GM21526 (cell line): Measurements from ENCODE around the gene NEUROD1.
"Not testable (repeated sequence)": the region's sequence is repeated elsewhere in the genome, so short reads cannot be mapped to it uniquely, and the experiment has no call there.

Experiments
- ATAC-seq: cut with Tn5 transposase; IDR thresholded peaks from one replicate; pipeline ENCODE4 v1.9.1; 2021; ENCODE audit warnings: moderate library complexity; ENCODE audit not compliant: unreplicated experiment, low FRiP score

The NEUROD1 gene

DNA sequence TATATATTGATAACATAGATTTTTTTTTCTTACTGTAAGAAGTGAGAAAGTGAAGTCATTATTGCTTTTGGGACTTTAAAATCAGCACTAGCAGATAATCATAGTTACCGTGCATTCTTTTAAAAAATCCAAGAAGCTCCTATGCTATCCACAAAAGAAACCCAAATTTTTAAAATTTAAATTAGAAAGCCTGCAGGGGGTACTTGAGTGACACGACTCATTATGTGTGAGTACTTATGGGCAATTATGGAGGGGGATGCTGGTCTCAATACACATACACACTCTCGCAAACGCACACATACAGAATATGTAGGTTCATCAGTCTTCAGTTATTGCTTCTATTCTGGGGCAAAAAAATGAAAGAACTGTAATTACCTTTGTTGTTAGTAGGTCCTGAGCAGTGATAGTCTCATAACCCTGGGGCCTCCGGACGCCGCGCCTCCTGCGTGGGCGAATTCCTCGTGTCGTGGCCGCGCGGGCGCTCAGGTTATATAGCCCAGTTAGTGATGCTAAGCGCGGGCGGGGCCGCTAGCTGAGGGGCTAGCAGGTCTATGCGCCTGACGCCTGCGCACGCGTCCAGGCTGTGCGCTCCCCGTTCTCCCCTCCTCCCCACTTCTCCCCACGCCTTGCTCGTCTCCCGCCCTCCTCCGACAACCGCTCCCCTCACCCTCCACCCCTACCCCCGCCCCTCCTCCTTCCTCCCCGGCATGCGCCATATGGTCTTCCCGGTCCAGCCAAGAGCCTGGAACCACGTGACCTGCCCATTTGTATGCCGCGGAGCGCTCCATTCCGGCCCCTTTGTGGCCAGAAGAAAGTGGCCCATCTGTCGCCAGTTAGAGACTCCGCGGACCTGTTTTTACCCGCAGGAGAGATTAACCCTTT is at the start of gene NEUROD1:
TSS of gene NEUROD1 (minus strand) at position 463 of the 882 bp plus-strand sequence. CDS start 1,657 bp downstream, outside the sequence.
- ATAC-seq: no peak

DNA sequence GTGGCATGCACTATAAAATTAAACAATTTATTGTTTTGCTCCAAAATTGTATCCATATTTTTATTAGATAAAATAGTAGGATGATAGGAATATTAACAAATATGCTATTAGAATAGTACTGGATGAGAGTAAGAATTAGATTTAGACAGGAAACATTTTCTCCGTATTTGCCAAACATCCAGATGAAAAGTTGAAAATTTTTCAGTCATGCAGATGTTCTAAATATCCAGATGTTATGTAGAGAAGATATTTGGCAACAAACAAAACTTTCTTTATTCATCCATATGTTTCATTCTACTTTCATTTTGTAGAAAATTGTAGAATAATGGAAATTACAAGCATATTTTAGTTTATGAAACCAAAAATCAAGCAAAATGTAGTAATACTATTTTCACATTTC is 45.2 kb upstream of the NEUROD1 start:
- ATAC-seq: no peak

DNA sequence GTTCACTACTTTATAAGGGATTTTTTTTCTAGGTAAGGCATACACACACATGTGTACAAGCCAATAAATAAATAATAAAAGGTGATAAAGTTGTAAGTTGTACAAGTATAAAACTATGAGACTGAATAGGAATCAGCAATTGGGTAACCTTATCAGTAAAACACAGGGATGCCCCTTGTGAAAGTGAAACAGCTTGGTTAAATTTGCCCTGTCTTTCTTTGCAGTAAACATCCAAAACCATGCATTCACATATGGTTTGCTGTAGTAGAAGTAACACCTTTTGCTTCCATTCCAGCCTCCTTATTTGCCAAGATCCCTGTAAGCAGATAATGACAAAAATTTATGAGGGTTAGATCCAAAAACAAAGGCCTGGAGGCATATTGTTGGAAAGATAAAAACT is 44.3 kb upstream of the NEUROD1 start:
- no peak for ATAC-seq

DNA sequence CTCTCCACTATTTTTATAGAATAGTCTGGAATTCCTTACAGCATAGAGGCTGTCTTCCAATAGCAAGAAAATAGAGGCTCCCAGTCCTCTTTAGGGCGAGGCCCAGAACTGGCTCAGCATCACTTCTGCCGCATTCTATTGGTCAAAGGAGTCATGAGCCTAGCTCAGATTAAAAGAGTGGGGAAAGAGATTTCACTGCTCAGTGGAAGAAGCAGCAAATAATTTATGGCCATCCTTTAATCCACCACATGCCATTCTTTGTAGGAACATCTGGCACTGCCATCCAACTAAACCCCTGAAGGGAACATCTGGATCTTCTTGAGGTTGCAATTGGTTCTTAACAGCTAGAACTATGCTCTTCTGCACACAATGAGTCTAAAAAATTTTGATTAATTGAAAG is 43.4 kb upstream of the NEUROD1 start:
- no peak for ATAC-seq

DNA sequence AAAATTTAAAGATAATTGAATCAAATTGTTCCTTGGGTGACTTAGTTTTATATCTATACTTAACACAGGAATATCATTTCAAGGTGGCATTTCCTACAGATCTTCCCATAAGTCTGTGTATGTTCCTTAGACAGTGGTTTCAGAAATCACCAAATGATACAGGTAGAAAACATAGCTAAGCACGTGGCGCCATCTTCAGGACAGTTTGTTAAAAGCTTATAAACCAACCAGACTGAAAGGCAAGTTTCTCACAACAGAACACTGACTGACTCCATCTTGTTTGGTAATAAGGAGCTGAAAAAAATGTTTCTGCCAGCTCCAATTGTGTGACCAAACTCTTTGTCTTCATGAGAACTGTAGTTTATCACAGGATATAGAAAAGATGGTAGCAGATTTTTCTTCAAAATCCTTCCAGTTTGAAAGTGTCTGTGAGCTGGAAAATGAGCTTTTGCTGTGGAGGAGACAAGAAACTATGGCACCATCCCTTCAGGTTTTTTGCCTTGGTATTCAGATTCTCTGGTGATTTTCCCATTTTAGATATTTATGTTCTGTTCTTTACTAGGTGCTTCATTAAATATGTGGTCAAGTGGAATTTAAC is 34.8 kb upstream of the NEUROD1 start:
- peak; percentile 84 for ATAC-seq

DNA sequence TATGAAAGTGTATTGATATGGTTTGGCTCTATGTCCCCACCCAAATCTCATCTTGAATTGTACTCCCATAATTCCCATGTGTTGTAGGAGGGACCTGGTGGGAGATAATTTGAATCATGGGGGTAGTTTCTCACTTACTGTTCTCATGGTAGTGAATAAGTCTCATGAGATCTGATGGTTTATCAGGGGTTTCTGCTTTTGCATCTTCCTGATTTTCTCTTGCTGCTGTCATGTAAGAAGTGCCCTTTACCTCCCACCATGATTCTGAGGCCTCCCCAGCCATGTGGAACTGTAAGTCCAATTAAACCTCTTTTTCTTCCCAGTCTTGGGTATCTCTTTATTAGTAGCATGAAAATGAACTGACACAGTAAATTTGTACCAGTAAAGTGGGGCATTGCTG is 30.7 kb upstream of the NEUROD1 start:
- ATAC-seq: not testable (repeated sequence)

DNA sequence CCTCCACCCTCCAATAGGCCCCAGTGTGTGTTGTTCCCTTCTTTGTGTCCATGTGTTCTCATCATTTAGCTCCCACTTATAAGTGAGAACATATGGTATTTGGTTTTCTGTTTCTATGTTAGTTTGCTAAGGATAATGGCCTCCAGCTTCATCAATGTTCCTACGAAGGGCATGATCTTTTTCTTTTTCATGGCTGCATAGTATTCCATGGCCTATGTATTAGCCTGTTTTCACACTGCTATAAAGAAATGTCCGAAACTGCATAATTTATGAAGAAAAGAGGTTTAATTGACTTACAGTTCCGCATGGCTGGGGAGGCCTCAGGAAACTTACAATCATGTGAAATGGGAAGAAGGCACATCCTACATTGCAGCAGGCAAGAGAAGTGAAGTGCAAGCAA is 22.2 kb upstream of the NEUROD1 start:
- not testable (repeated sequence) for ATAC-seq

DNA sequence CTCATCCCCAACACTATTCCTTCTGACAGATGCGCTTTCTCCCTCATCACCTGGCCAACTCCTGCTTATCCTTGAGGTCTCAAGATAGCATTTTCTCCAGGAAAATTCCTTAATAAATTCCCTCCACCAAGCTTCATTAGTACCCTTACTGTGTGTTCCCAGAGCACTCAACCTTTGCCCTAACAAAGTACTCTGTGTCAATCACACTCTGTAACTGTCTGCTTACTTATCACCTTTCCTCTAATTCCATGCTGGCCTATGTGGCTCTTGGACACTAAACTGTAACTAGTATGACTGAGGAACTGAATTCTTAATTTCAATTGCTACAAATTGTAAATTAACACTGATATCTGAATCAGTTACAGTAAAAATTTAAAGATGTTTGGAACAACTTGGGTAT is 17.9 kb upstream of the NEUROD1 start:
- no peak for ATAC-seq

DNA sequence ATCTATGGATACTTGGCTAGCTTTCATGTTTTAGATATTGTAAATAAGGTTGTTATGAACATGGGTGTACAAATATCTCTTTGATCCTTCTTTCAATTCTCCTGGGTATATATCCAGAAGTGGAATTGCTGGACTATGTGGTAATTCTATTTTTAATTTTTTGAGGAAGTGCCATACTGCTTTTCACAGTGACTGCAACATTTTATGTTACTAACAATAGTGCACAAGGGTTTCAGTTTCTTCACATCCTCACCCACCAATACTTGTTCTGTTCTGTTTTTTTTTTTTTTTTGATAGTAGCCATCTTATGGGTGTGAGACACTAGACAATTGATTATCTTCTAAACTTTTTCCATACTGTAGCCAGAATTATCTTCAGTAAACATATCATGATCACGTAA is 17.3 kb upstream of the NEUROD1 start:
- ATAC-seq: no peak

DNA sequence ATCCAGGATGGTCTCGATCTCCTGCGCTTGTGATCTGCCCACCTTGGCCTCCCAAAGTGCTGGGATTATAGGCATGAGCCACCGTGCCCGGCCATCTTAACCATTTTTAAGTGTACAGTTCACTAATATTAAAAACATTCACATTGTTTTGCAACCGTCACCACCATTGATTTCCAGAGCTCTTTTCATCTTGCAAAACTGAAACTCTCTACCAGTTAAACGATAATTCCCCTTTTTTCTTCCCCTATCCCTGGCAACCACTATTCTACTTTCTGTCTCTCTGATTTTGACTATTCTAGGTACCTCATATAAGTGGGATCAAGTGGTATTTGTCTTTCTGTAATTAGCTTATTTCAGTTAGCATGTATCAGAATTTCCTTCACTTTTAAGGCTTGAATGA is 16.8 kb upstream of the NEUROD1 start:
- ATAC-seq: no peak

DNA sequence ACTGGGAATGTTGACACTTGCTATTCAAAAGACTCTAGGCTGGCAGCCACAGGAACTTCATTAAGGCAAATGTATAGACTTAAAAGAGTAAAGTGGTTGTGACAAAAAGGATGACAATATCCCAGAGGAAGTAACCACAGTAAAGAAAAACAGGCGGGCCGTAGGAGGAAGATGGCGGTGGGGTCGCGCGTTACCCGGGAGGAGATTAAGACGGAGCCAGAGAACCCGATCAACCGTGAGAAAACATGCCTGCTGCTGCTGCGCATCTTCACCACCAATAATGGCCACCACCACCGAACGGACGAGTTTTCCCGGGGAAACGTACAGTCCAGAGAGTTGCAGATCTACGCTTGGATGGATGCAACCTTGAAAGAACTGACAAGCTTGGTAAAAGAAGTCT is 14.0 kb upstream of the NEUROD1 start:
- no peak for ATAC-seq

DNA sequence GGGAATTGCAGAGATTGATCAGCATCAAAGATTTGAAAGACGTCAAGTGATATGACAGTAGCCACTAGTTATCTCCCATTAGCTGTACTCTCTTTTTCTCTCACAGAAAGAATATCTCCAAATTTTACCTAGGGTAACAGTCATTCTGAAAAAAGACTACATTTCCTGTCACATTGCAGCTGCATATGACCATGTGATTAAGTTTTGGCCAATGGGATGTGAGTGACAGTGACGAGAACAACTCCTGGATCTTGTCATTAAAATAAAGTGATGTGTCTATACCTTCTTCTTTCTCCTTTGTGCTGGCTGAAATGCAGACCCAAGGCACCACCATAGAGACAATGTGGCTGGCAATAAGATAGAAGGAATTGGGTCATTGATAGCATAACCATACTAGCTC is 10.5 kb upstream of the NEUROD1 start:
- ATAC-seq: no peak

DNA sequence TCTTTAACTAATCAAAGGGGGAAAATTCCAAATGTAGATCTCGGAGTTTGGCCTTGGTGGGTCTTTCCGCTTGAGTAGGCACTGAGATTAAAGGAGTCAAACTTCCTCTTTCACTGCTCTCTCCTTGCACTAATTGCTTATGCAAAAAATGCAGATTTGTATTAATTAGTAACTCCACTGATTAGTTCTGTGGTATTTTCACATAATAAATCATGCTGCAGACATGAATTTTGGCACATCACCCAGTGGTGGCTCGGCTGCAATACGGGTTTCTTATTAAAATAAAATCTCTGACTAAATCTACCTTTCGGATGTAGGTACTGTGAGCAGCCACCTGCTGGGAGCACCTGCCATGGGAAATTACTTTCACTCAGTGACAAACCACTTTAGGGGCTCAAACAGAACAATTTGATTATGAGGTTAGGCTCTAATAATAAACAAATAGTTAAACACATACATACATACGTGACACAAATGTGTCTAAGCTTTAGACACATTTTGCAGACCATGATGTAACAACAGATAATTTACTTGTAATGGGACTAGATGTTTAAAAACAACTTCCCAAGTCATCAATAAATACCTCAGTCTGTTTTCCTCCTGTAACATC is 6.4 kb upstream of the NEUROD1 start:
- ATAC-seq: no peak

DNA sequence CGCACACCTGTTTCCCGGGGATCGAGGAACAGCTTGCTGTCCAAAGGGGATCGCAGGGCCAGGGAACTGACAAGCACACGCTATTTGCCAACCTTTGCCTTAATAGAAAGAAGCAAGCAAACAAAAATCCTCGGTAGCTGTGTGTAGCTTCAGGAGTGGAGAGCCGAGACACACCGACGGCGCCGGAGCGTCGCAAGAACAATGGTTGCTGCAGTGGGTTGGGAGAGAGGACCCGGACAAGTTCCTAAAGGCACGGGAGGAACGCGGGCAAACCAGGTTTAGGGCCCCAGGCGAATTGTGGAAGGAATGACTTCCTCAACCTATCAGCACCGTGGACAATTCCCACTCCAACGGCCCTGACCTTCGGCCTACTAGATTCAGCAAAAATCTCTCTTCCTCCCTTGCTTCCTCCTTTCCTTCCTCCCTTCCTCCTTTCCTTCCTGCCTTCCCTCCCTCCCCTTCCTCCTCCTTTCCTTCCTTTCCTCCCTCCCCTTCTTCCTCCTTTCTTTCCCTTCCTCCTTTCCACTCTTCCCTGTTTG is 4.9 kb upstream of the NEUROD1 start:
- ATAC-seq: no peak

DNA sequence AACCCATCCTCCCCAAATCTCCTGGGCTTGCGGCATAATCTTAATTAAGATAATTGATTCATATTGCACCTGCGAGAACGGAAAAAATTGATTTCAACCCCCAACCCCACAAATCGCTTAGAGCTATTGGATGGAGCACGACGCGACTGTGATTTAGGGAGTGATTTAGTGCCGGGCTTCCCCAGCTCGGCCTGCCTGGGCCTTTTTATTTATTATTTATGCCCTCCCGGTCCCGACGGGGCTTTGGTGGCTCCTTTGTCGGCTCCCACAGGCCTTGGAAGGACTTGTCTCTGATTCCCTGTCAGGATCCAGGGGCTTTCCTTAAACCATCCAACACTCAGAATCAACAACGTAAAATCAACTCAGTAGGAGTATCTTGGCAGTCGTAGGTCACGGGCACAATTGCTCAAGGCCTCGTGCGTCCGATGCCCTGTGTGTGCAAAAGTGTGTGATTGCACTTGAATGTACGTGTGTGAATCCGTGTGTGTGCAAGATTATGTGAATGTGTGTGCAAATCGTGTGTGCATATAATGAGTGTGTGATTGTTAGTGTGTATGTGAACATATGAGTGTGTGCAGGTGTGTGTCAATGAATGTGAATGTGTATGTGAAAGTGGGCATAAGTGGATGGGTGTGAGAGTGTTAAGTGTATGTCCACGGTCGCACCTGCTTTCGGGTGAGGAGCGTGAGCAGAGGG is 4.3 kb upstream of the NEUROD1 start:
- ATAC-seq: no peak

DNA sequence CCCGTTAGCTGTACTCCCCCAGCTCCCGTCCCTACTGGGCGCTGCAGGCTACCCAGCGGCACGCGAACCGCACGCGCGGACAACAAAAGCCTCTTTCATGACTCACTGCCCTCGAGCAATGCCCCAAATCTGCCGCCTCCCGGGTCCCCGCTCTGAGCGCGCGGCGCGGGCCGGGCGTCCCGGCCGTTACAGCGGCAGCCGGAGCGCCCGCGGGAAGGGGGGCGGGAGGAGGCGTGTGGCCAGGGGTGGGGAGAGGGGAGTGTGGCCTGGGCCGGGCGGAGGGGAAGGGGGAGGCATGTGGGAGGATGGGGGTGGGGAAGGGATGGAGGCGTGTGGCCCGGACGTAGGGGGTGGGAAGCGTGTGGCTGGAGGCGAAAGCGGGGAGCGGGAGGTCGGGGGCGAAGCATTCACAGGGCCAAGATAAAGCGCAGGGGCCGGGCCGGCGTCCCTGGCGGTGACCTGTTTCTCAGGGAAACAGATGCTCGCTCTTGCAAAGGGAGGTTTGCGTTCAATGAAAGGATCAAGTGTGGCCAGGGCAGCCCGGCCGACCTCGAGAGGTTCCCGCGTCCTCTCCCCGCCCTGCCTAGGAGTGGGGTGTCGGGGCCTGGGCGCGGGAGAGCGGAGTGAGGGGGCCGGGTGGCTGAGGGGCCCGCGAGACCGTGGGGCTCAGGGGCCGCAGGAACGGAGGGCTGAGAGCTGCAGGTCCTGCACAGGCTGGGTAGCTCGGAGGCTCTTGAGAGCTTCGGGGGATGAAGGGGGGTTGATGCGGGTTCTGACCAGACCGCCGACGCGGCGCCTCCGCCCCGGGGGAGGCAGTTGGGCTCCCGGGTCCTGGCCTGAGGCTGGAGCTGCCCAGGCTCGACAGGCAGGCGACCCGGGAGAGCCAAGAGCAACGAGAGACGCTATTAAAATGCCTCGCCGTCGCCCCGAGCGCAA is 3.5 kb upstream of the NEUROD1 start:
- ATAC-seq: no peak

DNA sequence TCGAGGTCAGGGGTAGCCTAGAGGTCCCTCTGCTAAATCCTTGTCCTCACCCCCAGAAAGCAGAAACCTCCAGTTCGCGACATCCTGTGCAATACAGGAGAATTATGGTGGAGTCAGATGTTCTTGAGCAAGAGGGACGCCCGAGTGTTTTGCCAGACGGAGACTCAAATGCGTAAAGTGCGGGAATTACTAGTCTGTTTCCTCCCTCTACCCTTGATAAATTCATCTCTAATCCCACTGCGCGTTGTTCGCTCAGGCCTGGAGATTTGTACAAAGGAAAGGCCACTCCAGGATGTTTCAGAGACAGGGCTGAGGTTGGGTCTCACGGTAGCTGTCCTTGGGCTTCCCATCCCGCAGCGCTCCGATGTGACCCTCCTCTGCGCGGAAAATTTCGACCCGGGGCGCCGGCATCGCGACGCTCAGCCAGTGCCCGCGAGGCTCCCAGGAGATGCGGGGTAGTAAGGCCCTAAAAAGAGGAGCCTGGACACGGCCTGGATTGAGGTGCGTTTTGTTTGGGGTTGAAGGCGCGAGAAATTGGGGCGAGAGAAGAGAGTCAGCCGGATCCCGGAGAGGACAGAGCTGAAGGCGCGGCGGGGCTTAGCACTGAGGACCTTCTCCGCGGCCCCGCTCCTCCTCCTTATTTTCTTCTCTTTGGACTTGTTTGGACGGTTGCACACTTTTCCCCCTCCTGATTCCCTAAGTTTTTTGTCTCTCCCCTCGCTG is 2.6 kb upstream of the NEUROD1 start:
- no peak for ATAC-seq

DNA sequence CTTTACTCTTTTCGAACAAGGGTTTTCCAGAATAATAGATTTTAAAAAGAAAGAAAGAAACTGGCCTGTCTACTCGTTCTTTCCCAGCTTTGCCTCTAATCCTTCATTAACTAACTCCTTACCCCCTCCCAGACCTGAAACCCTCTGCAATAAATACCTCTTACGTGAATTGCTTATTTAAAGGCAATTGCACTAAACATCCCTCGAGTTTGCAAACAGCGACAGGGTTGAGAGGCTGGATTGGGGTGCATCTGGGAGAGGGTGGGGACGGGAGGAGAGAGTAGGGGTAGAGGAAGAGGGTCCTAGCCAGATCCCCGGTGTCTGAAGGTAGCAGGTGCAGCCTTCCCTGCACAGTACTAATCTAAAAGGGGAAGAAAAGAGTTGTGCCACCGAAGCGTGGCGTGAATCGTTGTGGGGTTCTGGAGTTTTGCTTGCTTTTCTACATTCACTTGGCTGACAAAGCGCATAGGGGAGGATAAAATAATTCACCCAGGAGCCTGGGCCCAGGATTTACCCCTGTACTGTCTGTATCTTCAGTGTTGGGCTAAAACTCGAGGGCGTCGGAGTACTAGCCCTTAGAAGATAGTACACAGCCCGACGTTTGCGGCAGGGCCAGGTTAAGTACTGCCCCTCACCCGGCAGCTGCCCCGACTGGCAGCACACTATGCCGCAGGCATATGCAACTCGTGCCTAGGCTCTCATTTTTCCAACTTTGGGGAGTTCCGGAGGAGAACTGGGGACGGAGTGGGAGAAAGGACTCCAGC is 1.9 kb upstream of the NEUROD1 start:
- no peak for ATAC-seq
